ENCODE results near the gene SIGLEC14. TPM values are rescaled to one million over a fixed set of nuclear protein-coding genes. Genes with fewer than 3 reads are reported as not detected.
"Not testable (repeated sequence)": the region's sequence is repeated elsewhere in the genome, so short reads cannot be mapped to it uniquely, and the experiment has no call there.

The SIGLEC14 gene
- polyA plus RNA-seq, 1 of the 3 experiments (the other 2 are of a cell fraction) = 0.03 TPM

GRCh38 chr19:51637362-51637978 is 9.2 kb downstream of the SIGLEC14 start:
- peak; percentile 33 for DNase-seq
- ChIA-PET CTCF (interaction anchor here (0.6 to 1.8 kb wide), 10 partner anchors 11 to 177 kb away, joined by 3 to 8 read pairs (median 4); no protein-coding TSS in a partner anchor), POLR2A (no interaction called here)
- H3K27ac ChIP-seq (ENCODE audit: low read depth in 2 of 2, low read length in 1 of 2) = no peak overlapping the region
- H3K9me2 ChIP-seq = no peaks in the 10 kb centered on the region
- H3K36me3 ChIP-seq (replicated peaks in 1 of 2; ENCODE audit: control insufficient read depth in 1 of 2, insufficient read depth in 2 of 2, low read length in 1 of 2) = no peaks in the 10 kb centered on the region
- no peaks in the 10 kb centered on the region for H3K79me2 ChIP-seq (ENCODE audit: insufficient read depth)
- WGBS (ENCODE audit: low lambda C conversion rate) = under 1% methylated on average over 5 of the region's 5 CpGs
- no peaks in the 10 kb centered on the region for H3K4me1 ChIP-seq (ENCODE audit: control insufficient read depth in 1 of 2, insufficient read depth in 2 of 2, low read depth in 1 of 2, low read length in 1 of 2)
- no peak overlapping the region for H2AFZ ChIP-seq (ENCODE audit: low read depth)
- no peak overlapping the region for H3K4me3 ChIP-seq (ENCODE audit: low read depth in 2 of 2, low read length in 1 of 2)
- H4K20me1 ChIP-seq (ENCODE audit: insufficient read depth) = no peaks in the 10 kb centered on the region
- peaks cover 13% of the 10 kb centered on the region; the same call in 1 of the 2 replicates for H3K27me3 ChIP-seq (ENCODE audit: insufficient read depth)
- H3K9ac ChIP-seq = no peak overlapping the region
- no peak overlapping the region for H3K4me2 ChIP-seq
- no peaks in the 10 kb centered on the region for H3K9me3 ChIP-seq
- TF ChIP-seq FOXM1 (IDR thresholded peaks at IDR 0.05; ENCODE audit: low read depth) (no peak), IRF3 (IDR thresholded peaks at IDR 0.05; ENCODE audit: low read depth, low read length) (no peak), MEF2A (IDR thresholded peaks at IDR 0.05; ENCODE audit: borderline replicate concordance, low read depth) (no peak), SMC3 (IDR thresholded peaks at IDR 0.05; ENCODE audit: low read depth, low read length) (peak; percentile 13; the same call in 1 of the 2 replicates), USF1 (IDR thresholded peaks at IDR 0.05; ENCODE audit: borderline replicate concordance, low read depth) (no peak), RCOR1 (IDR thresholded peaks at IDR 0.05; ENCODE audit: low read length) (no peak), CTCF (IDR thresholded peaks at IDR 0.05) (peak; percentile 58)
- no peaks in the 10 kb centered on the region for H3F3A ChIP-seq (replicated peaks; ENCODE audit: insufficient read depth)

GRCh38 chr19:51632126-51632525 is 14.5 kb downstream of the SIGLEC14 start:
- H3F3A ChIP-seq (replicated peaks; ENCODE audit: insufficient read depth) = no peaks in the 10 kb centered on the region
- H2AFZ ChIP-seq (ENCODE audit: low read depth) = no peak overlapping the region
- H3K4me1 ChIP-seq (ENCODE audit: control insufficient read depth in 1 of 2, insufficient read depth in 2 of 2, low read depth in 1 of 2, low read length in 1 of 2) = no peaks in the 10 kb centered on the region
- no peak overlapping the region for H3K4me2 ChIP-seq
- DNase-seq = no peak
- no peak overlapping the region for H3K9ac ChIP-seq
- no peak for TF ChIP-seq EP300 (IDR thresholded peaks at IDR 0.05; ENCODE audit: borderline replicate concordance in 1 of 2, low read depth in 1 of 2, low read length in 1 of 2)
- no peak for TF ChIP-seq GATA2 (CRISPR knock-in tag; IDR thresholded peaks at IDR 0.05)
- TF ChIP-seq CHD2 (IDR thresholded peaks at IDR 0.05; ENCODE audit: low read length, partially characterized antibody) = no peak
- no peak for TF ChIP-seq NRF1 (IDR thresholded peaks at IDR 0.05; ENCODE audit: low read depth, low read length)
- TF ChIP-seq EZH2phosphoT487 (IDR thresholded peaks at IDR 0.05; ENCODE audit: borderline replicate concordance, low read depth) = no peak
- H3K79me2 ChIP-seq (ENCODE audit: insufficient read depth) = no peaks in the 10 kb centered on the region
- H3K4me3 ChIP-seq (ENCODE audit: low read depth in 2 of 2, low read length in 1 of 2) = no peak overlapping the region
- H3K36me3 ChIP-seq (replicated peaks in 1 of 2; ENCODE audit: control insufficient read depth in 1 of 2, insufficient read depth in 2 of 2, low read length in 1 of 2) = no peaks in the 10 kb centered on the region
- whole genome bisulfite sequencing (ENCODE audit: low lambda C conversion rate) = 0% methylated on average over 5 of the region's 5 CpGs
- H3K9me3 ChIP-seq = no peaks in the 10 kb centered on the region
- H4K20me1 ChIP-seq (ENCODE audit: insufficient read depth) = no peaks in the 10 kb centered on the region
- peaks cover 43% of the 10 kb centered on the region; the same call in 1 of the 2 replicates for H3K27me3 ChIP-seq (ENCODE audit: insufficient read depth)
- H3K27ac ChIP-seq (ENCODE audit: low read depth in 2 of 2, low read length in 1 of 2) = no peak overlapping the region
- H3K9me2 ChIP-seq = no peaks in the 10 kb centered on the region
- CTCF ChIA-PET = interaction anchor here (1.9 kb wide), 1 partner anchor 25 kb away, joined by 5 read pairs; no protein-coding TSS in a partner anchor
- POLR2A ChIA-PET = no interaction called here

- 0% methylated on average over 5 of the region's 13 CpGs for WGBS (ENCODE audit: low lambda C conversion rate)
- POLR2A ChIA-PET; H3K9me2 ChIP-seq; H2AFZ ChIP-seq (ENCODE audit: low read depth); H3K9ac ChIP-seq; H3K4me2 ChIP-seq; H3K79me2 ChIP-seq (ENCODE audit: insufficient read depth); DNase-seq; H3K9me3 ChIP-seq; H3K27ac ChIP-seq (ENCODE audit: low read depth in 2 of 2, low read length in 1 of 2); H3F3A ChIP-seq (replicated peaks; ENCODE audit: insufficient read depth); H3K36me3 ChIP-seq (replicated peaks in 1 of 2; ENCODE audit: control insufficient read depth in 1 of 2, insufficient read depth in 2 of 2, low read length in 1 of 2); H3K4me3 ChIP-seq (ENCODE audit: low read depth in 2 of 2, low read length in 1 of 2); H3K4me1 ChIP-seq (ENCODE audit: control insufficient read depth in 1 of 2, insufficient read depth in 2 of 2, low read depth in 1 of 2, low read length in 1 of 2); H4K20me1 ChIP-seq (ENCODE audit: insufficient read depth): not testable (repeated sequence)
- CTCF ChIA-PET = interaction anchor here (1.1 to 1.9 kb wide), 2 partner anchors 27 to 148 kb away, joined by 3 to 5 read pairs; no protein-coding TSS in a partner anchor
- peaks cover 61% of the 10 kb centered on the region; the same call in 1 of the 2 replicates for H3K27me3 ChIP-seq (ENCODE audit: insufficient read depth)
Measured at GRCh38 chr19:51630315-51630714, 16.3 kb downstream of the SIGLEC14 start, which contains the start of gene SIGLEC5. SIGLEC5 (minus strand) TSS chr19:51630401; CDS start chr19:51630335, 66 bp downstream.

Data from SK-N-SH (cell line).